Measurements from ENCODE around the gene CD2.

- no peak for TF ChIP-seq ATF2 (IDR thresholded peaks at IDR 0.05; ENCODE audit: low read length)
- no peak for TF ChIP-seq CTCF (IDR thresholded peaks at IDR 0.05; ENCODE audit: control extremely low read depth in 1 of 3, insufficient read depth in 1 of 3, low read depth in 1 of 3, low read length in 3 of 3)
- TF ChIP-seq SP2 (IDR thresholded peaks at IDR 0.05; ENCODE audit: low read length): no peak
- TF ChIP-seq KDM1A (IDR thresholded peaks at IDR 0.05; ENCODE audit: borderline replicate concordance, low read length): no peak
- TF ChIP-seq CREB1 (IDR thresholded peaks at IDR 0.05): no peak
- TF ChIP-seq POLR2A (IDR thresholded peaks at IDR 0.05; ENCODE audit: control extremely low read depth in 1 of 2, low read depth in 2 of 2, low read length in 2 of 2): no peak
- TF ChIP-seq TAF1 (IDR thresholded peaks at IDR 0.05; ENCODE audit: low read depth, low read length): no peak
- TF ChIP-seq TAF7 (optimal IDR thresholded peaks at IDR 0.05; ENCODE audit: borderline replicate concordance, low read depth, low read length): no peak
- no peak for TF ChIP-seq MAX (IDR thresholded peaks at IDR 0.05)
- TF ChIP-seq FOSL1 (IDR thresholded peaks at IDR 0.05; ENCODE audit: insufficient read depth, low read depth, low read length): no peak
- TF ChIP-seq RFX5 (IDR thresholded peaks at IDR 0.05; ENCODE audit: borderline replicate concordance, low read depth, low read length): no peak
- no peak for TF ChIP-seq EZH2 (IDR thresholded peaks at IDR 0.05; ENCODE audit: low read depth, low read length, severe bottlenecking)
These were observed 20.5 kb upstream of the CD2 start for GRCh38 chr1:116733476-116734365.

All from H1 (cell line).